Body of pancreas (tissue), 4 donors: ENCODE results near the gene ERBB2.

ENCODE experiments used
- POLR2A ChIP-seq, 3 donors: fragments of 450-650 bp; IDR thresholded peaks; one replicate each; pipeline ENCODE4 v1.6.1; 2016; ENCODE audit warnings: antibody characterized with exemption in 3 of 3, mild to moderate bottlenecking in 2 of 3
- TF ChIP-seq, protein P1 (sequence below), 7 experiments: fragments of 450-650 bp in 4 of 7; fragments of 200-600 bp in 3 of 7; sonication (generic) in 3 of 7; IDR thresholded peaks; one replicate each; pipeline ENCODE4 v1.5.1; 2016 to 2019; ENCODE audit warnings: antibody characterized with exemption in 7 of 7

- TF ChIP-seq, protein P1, sequence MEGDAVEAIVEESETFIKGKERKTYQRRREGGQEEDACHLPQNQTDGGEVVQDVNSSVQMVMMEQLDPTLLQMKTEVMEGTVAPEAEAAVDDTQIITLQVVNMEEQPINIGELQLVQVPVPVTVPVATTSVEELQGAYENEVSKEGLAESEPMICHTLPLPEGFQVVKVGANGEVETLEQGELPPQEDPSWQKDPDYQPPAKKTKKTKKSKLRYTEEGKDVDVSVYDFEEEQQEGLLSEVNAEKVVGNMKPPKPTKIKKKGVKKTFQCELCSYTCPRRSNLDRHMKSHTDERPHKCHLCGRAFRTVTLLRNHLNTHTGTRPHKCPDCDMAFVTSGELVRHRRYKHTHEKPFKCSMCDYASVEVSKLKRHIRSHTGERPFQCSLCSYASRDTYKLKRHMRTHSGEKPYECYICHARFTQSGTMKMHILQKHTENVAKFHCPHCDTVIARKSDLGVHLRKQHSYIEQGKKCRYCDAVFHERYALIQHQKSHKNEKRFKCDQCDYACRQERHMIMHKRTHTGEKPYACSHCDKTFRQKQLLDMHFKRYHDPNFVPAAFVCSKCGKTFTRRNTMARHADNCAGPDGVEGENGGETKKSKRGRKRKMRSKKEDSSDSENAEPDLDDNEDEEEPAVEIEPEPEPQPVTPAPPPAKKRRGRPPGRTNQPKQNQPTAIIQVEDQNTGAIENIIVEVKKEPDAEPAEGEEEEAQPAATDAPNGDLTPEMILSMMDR (IDR thresholded peaks at IDR 0.05) = no peak
- TF ChIP-seq POLR2A (IDR thresholded peaks at IDR 0.05) = no peak
These were observed 4.0 kb downstream of the ERBB2 start for GRCh38 chr17:39703913-39704312.
